GM18858 (cell line): ENCODE measurements around the gene SLC27A5.
"Not testable (repeated sequence)": the region's sequence is repeated elsewhere in the genome, so short reads cannot be mapped to it uniquely, and the experiment has no call there.

ENCODE experiments used
- ATAC-seq: cut with Tn5 transposase; IDR thresholded peaks from one replicate; pipeline ENCODE4 v1.9.1; 2021; ENCODE audit not compliant: unreplicated experiment

SLC27A5 gene

GRCh38 chr19:58499021-58499927 is 12.5 kb downstream of the SLC27A5 start:
- peak; percentile 75 for ATAC-seq

- no peak for ATAC-seq
These were observed 13.3 kb downstream of the SLC27A5 start for GRCh38 chr19:58498316-58499020.

GRCh38 chr19:58497634-58498170 is 14.1 kb downstream of the SLC27A5 start:
- no peak for ATAC-seq

GRCh38 chr19:58492265-58492664 is 19.5 kb downstream of the SLC27A5 start:
- ATAC-seq = no peak

- no peak for ATAC-seq
These were observed 20.4 kb downstream of the SLC27A5 start for GRCh38 chr19:58491393-58491792.

- not testable (repeated sequence) for ATAC-seq
These were observed 27.4 kb downstream of the SLC27A5 start for GRCh38 chr19:58484349-58484748.

- no peak for ATAC-seq
These were observed 28.0 kb downstream of the SLC27A5 start for GRCh38 chr19:58483776-58484175.

GRCh38 chr19:58482372-58482771 is 29.4 kb downstream of the SLC27A5 start:
- ATAC-seq = no peak

GRCh38 chr19:58480831-58481230 is 31.0 kb downstream of the SLC27A5 start:
- ATAC-seq = no peak

- no peak for ATAC-seq
These were observed 31.3 kb downstream of the SLC27A5 start for GRCh38 chr19:58480481-58480830.

GRCh38 chr19:58479736-58480480 is 31.9 kb downstream of the SLC27A5 start:
- no peak for ATAC-seq

GRCh38 chr19:58479303-58479702 is 32.5 kb downstream of the SLC27A5 start:
- no peak for ATAC-seq

GRCh38 chr19:58477871-58478270 is 33.9 kb downstream of the SLC27A5 start:
- ATAC-seq = no peak

- ATAC-seq = no peak
These were observed 34.7 kb downstream of the SLC27A5 start for GRCh38 chr19:58477130-58477529.

GRCh38 chr19:58476498-58477015 is 35.2 kb downstream of the SLC27A5 start:
- ATAC-seq = no peak

GRCh38 chr19:58475714-58476497 is 35.9 kb downstream of the SLC27A5 start, which contains the start of gene ZNF446:
TSS of gene ZNF446 (plus strand) at chr19:58476352. CDS start at chr19:58477219, 867 bp downstream.
- peak; percentile 71 for ATAC-seq

- no peak for ATAC-seq
These were observed 36.6 kb downstream of the SLC27A5 start for GRCh38 chr19:58474997-58475713.

GRCh38 chr19:58474291-58474996 is 37.3 kb downstream of the SLC27A5 start:
- ATAC-seq = no peak

- ATAC-seq = no peak
These were observed 38.0 kb downstream of the SLC27A5 start for GRCh38 chr19:58473775-58474174.
